Calu3 (cell line): Measurements from ENCODE around the gene DNAJC9. TPM values are rescaled to one million over a fixed set of nuclear protein-coding genes. Genes with fewer than 3 reads are reported as not detected.

Experiments used
- Bru-seq: library from RNA; stranded (reverse); fragments of 400-500 nt; gene quantifications from one replicate; lab custom pipeline; 2021; lab: Mats Ljungman, UMichigan
- BruChase-seq, 2 experiments: library from RNA; stranded (reverse); fragments of 400-500 nt; gene quantifications; one replicate each; lab custom pipeline; 2021; lab: Mats Ljungman, UMichigan
- BruUV-seq: library from RNA; stranded (reverse); fragments of 400-500 nt; replicated peaks from 2 replicates; lab custom pipeline; 2021; lab: Mats Ljungman, UMichigan
- CTCF ChIA-PET: fragments of 300-600 bp; sonication (Branson Sonifier 250); formaldehyde crosslinking; loops from one replicate; lab custom pipeline; 2022; ENCODE audit warnings: antibody characterized with exemption; lab: Charles Lee
- DNase-seq: peaks from one replicate; pipeline ENCODE4 v3.0.0; 2022
- H3K27ac Mint-ChIP-seq: one replicate; pipeline ENCODE4 v1.8.0; 2022; ENCODE audit warnings: mixed read lengths; ENCODE audit not compliant: unreplicated experiment
- H3K27me3 Mint-ChIP-seq: one replicate; pipeline ENCODE4 v1.8.0; 2022; ENCODE audit warnings: mixed read lengths; ENCODE audit not compliant: unreplicated experiment
- H3K36me3 Mint-ChIP-seq: one replicate; pipeline ENCODE4 v1.8.0; 2022; ENCODE audit warnings: mild to moderate bottlenecking, moderate library complexity, mixed read lengths; ENCODE audit not compliant: insufficient read depth, unreplicated experiment
- H3K4me1 Mint-ChIP-seq: one replicate; pipeline ENCODE4 v1.8.0; 2022; ENCODE audit warnings: mild to moderate bottlenecking, low read depth, mixed read lengths; ENCODE audit not compliant: unreplicated experiment
- H3K4me3 Mint-ChIP-seq: one replicate; pipeline ENCODE4 v1.8.0; 2022; ENCODE audit warnings: mild to moderate bottlenecking, low read depth, moderate library complexity, mixed read lengths; ENCODE audit not compliant: unreplicated experiment
- H3K9me3 Mint-ChIP-seq: one replicate; pipeline ENCODE4 v1.8.0; 2022; ENCODE audit warnings: low read depth, mixed read lengths; ENCODE audit not compliant: unreplicated experiment
- intact Hi-C: fragments of 100-400 bp; cut with micrococcal nuclease; formaldehyde crosslinking; loops from one replicate; pipeline ENCODE4 v1.10.0; 2022; ENCODE audit not compliant: unreplicated experiment
- long read RNA-seq: library from polyadenylated mRNA; stranded (forward); transcript quantifications from one replicate; pipeline ENCODE4 v2.0.0, GENCODE V29; 2022
- total RNA-seq: library from RNA; stranded (reverse); gene quantifications from 2 replicates; pipeline ENCODE4 v1.2.3, GENCODE V29; 2022
- TF ChIP-seq, protein P1 (sequence below): fragments of 200-600 bp; IDR thresholded peaks from one replicate; pipeline ENCODE4 v1.8.0; 2022; ENCODE audit warnings: antibody characterized with exemption; ENCODE audit not compliant: unreplicated experiment

Gene DNAJC9, protein sequence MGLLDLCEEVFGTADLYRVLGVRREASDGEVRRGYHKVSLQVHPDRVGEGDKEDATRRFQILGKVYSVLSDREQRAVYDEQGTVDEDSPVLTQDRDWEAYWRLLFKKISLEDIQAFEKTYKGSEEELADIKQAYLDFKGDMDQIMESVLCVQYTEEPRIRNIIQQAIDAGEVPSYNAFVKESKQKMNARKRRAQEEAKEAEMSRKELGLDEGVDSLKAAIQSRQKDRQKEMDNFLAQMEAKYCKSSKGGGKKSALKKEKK
- total RNA-seq (38.0 and 39.8 TPM in 2 replicates), Bru-seq, nascent RNA (percentile 93 among the genes with signal in this experiment), BruChase-seq, experiment 1, labeled RNA remaining after a 6-hour chase (percentile 98 among the genes with signal in this experiment), BruChase-seq, experiment 2, labeled RNA remaining after a 2-hour chase (percentile 98 among the genes with signal in this experiment)
- long read RNA-seq, transcript DNAJC9-201 (5 exons, 3,032 nt) = major isoform, 92 of 117 reads
- long read RNA-seq, partial matches to known transcripts = 12 of 117 reads
- long read RNA-seq, other reads (novel, unspliced or antisense) = 13 of 117 reads

DNA sequence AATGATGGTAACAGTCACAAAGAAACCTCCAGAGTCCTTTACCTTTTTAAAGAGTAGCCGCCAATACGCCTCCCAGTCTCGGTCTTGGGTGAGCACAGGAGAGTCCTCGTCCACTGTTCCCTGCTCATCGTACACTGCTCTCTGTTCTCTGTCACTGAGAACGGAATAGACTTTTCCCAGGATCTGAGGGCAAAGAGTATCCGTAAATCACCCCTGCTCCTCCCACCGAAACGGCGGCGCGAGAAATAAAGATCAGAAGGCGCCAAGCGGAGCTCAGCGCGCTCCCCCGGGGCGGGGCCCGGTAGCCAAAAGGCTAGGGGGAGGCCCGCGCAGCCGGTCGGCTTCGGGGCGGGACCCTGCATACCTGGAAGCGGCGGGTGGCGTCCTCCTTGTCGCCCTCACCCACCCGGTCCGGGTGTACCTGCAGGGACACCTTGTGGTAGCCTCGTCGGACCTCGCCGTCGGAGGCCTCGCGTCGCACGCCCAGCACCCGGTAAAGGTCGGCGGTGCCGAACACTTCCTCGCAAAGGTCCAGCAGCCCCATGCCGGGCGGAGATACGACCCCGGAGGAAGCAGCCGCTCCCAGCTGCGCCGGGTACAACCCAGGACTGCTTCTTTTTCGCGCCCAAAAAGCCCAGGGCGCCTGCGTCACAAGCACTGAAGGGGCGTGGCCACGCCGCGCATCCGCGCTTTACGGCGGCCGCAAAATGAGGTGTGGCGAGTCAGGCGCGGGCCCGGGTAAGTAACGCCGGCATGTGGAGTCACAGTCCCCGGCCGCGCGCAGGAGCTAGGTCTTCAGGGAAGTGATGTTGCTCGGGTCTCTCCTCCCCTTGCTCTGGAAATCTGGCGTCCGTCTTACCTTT is at the start of gene DNAJC9:
TSS of gene DNAJC9 (minus strand) at position 610 of the 863 bp plus-strand sequence. CDS start at position 544, 66 bp downstream.
- Mint-ChIP-seq H3K9me3 (no peaks in the 10 kb centered on the region), H3K27me3 (no peaks in the 10 kb centered on the region), H3K4me3 (peak within 1 kb of the TSS; percentile 91), H3K4me1 (peaks cover 43% of the 10 kb centered on the region), H3K36me3 (peaks cover 92% of the 10 kb centered on the region), H3K27ac (peak within 1 kb of the TSS; percentile 94)
- TF ChIP-seq, protein P1, sequence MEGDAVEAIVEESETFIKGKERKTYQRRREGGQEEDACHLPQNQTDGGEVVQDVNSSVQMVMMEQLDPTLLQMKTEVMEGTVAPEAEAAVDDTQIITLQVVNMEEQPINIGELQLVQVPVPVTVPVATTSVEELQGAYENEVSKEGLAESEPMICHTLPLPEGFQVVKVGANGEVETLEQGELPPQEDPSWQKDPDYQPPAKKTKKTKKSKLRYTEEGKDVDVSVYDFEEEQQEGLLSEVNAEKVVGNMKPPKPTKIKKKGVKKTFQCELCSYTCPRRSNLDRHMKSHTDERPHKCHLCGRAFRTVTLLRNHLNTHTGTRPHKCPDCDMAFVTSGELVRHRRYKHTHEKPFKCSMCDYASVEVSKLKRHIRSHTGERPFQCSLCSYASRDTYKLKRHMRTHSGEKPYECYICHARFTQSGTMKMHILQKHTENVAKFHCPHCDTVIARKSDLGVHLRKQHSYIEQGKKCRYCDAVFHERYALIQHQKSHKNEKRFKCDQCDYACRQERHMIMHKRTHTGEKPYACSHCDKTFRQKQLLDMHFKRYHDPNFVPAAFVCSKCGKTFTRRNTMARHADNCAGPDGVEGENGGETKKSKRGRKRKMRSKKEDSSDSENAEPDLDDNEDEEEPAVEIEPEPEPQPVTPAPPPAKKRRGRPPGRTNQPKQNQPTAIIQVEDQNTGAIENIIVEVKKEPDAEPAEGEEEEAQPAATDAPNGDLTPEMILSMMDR = no peak
- DNase-seq = peak; percentile 99
- CTCF ChIA-PET = interaction anchor here (0.6 to 1.5 kb wide), 3 partner anchors 13 to 317 kb away, joined by 3 to 4 read pairs (median 3); no protein-coding TSS in a partner anchor
- intact Hi-C loops = no loop called here
- BruUV-seq = no TSS peak

DNA sequence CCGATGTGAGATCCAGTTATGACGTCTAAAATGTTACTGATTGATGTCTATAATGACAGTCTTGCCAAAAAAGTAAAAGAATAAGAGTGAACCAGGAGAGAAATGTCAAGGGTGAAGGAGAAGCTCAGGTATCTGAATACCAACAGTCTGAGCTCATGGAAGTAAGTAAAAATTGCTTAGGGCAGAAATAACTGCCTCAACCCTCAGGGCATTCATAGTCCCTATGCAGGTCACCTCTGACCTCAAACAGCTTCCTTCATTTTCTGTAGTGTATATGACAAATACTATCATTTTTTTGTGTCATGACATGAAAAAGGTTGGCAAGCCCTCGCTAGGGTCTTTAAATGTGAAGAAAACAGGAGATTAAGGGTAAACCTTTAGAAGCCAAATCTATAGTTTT is 46.4 kb upstream of the DNAJC9 start:
- Mint-ChIP-seq H3K36me3 (no peaks in the 10 kb centered on the region), H3K9me3 (peaks cover 4% of the 10 kb centered on the region), H3K4me1 (no peaks in the 10 kb centered on the region), H3K4me3 (no peak overlapping the region), H3K27me3 (peaks cover 37% of the 10 kb centered on the region), H3K27ac (no peak overlapping the region)
- intact Hi-C loops = no loop called here
- CTCF ChIA-PET = no interaction called here
- TF ChIP-seq, protein P1 = no peak
- BruUV-seq = no TSS peak
- no peak for DNase-seq

DNA sequence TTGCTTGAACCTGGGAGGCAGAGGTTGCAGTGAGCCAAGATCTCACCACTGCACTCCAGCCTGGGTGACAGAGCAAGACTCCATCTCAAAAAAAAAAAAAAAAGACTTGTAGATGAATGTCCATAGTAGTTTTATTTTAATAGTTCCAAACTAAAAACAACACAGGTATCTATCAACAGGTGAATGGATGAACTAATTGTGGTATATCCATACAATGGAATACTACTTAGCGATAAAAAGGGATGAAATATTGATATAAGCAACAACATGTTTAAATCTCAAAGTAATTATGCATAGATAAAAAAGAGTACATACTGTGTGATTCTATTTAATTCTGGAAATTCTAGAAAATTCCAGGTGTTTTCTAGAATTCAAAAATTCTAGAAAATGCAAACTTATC is 42.9 kb upstream of the DNAJC9 start:
- intact Hi-C loops = no loop called here
- H3K9me3 Mint-ChIP-seq = peaks cover 4% of the 10 kb centered on the region
- peaks cover 17% of the 10 kb centered on the region for H3K27me3 Mint-ChIP-seq
- DNase-seq = no peak
- TF ChIP-seq, protein P1 = no peak
- BruUV-seq = no TSS peak
- CTCF ChIA-PET = no interaction called here
- H3K36me3 Mint-ChIP-seq = no peaks in the 10 kb centered on the region
- no peaks in the 10 kb centered on the region for H3K4me1 Mint-ChIP-seq
- H3K4me3 Mint-ChIP-seq = no peak overlapping the region
- no peak overlapping the region for H3K27ac Mint-ChIP-seq

DNA sequence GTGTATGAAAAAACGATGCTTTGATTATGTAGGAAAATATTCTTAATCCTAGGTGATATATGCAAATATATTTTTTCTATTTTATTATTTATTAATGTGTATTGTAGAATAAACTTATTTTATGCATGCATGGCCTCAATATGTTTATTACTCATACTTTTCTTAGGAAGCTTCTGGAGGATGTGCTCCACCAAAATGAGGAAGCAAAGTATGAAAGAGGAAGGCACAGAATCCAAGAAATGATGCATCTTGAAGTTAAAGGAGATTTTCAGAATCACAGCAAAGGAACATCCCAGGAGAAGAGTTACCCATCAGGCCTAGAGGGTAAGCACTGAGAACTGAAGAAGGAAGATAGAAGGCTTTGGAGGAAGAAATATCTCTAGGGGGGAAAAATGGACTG is 40.4 kb upstream of the DNAJC9 start:
- no peaks in the 10 kb centered on the region for H3K4me1 Mint-ChIP-seq
- H3K27ac Mint-ChIP-seq = no peak overlapping the region
- intact Hi-C loops = loop anchor here (2.0 kb wide), 1 partner anchor 21 kb away; no protein-coding TSS in a partner anchor
- CTCF ChIA-PET = no interaction called here
- H3K36me3 Mint-ChIP-seq = no peaks in the 10 kb centered on the region
- no peaks in the 10 kb centered on the region for H3K27me3 Mint-ChIP-seq
- peaks cover 4% of the 10 kb centered on the region for H3K9me3 Mint-ChIP-seq
- DNase-seq = no peak
- no TSS peak for BruUV-seq
- H3K4me3 Mint-ChIP-seq = no peak overlapping the region
- TF ChIP-seq, protein P1 = no peak
